HL-60 (cell line): ENCODE results near the gene CCDC154.

Source experiments
- GABPA ChIP-seq: IDR thresholded peaks from 2 replicates; pipeline ENCODE4 v1.6.1; 2012; ENCODE audit warnings: low read depth
- POLR2AphosphoS5 ChIP-seq: IDR thresholded peaks from 2 replicates; pipeline ENCODE4 v1.6.1; 2012; ENCODE audit warnings: low read depth
- REST ChIP-seq: IDR thresholded peaks from 2 replicates; pipeline ENCODE4 v1.6.1; 2012; ENCODE audit warnings: low read depth; ENCODE audit not compliant: insufficient replicate concordance
- TF ChIP-seq, protein P1 (sequence below): IDR thresholded peaks from one replicate; pipeline ENCODE4 v1.5.1; 2011; ENCODE audit warnings: low read length, control low read depth, inconsistent platforms; ENCODE audit not compliant: insufficient read depth

GRCh38 chr16:1455190-1456171, 11.1 kb upstream of the CCDC154 start:
- TF ChIP-seq, protein P1, sequence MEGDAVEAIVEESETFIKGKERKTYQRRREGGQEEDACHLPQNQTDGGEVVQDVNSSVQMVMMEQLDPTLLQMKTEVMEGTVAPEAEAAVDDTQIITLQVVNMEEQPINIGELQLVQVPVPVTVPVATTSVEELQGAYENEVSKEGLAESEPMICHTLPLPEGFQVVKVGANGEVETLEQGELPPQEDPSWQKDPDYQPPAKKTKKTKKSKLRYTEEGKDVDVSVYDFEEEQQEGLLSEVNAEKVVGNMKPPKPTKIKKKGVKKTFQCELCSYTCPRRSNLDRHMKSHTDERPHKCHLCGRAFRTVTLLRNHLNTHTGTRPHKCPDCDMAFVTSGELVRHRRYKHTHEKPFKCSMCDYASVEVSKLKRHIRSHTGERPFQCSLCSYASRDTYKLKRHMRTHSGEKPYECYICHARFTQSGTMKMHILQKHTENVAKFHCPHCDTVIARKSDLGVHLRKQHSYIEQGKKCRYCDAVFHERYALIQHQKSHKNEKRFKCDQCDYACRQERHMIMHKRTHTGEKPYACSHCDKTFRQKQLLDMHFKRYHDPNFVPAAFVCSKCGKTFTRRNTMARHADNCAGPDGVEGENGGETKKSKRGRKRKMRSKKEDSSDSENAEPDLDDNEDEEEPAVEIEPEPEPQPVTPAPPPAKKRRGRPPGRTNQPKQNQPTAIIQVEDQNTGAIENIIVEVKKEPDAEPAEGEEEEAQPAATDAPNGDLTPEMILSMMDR: no peak
- TF ChIP-seq REST (no peak), POLR2AphosphoS5 (no peak), GABPA (no peak)
